ENCODE results near the gene XYLT2. TPM values are rescaled to one million over a fixed set of nuclear protein-coding genes. Genes with fewer than 3 reads are reported as not detected.
"Not testable (repeated sequence)": the region's sequence is repeated elsewhere in the genome, so short reads cannot be mapped to it uniquely, and the experiment has no call there.

XYLT2 gene
- total RNA-seq (16.2 TPM), polyA plus RNA-seq (19.5 TPM)
- long read RNA-seq, donor 1, partial matches to known transcripts: 0 of 2 reads
- long read RNA-seq, donor 1, other reads (novel, unspliced or antisense): 0 of 2 reads
- long read RNA-seq, donor 2: 0 reads
- long read RNA-seq, donor 3, transcript XYLT2-206 (1 exons, 2,174 nt): major isoform, 16 of 21 reads
- long read RNA-seq, donor 3, partial matches to known transcripts: 0 of 21 reads
- long read RNA-seq, donor 3, other reads (novel, unspliced or antisense): 0 of 21 reads
- long read RNA-seq, donor 4, transcript XYLT2-206 (1 exons, 2,174 nt): major isoform, 18 of 18 reads
- long read RNA-seq, donor 4, partial matches to known transcripts: 0 of 18 reads
- long read RNA-seq, donor 4, other reads (novel, unspliced or antisense): 0 of 18 reads
- long read RNA-seq, donor 5, transcript XYLT2-206 (1 exons, 2,174 nt): major isoform, 28 of 31 reads
- long read RNA-seq, donor 5, partial matches to known transcripts: 0 of 31 reads
- long read RNA-seq, donor 5, other reads (novel, unspliced or antisense): 0 of 31 reads
- long read RNA-seq, donor 6, transcript XYLT2-206 (1 exons, 2,174 nt): major isoform, 17 of 21 reads
- long read RNA-seq, donor 6, partial matches to known transcripts: 0 of 21 reads
- long read RNA-seq, donor 6, other reads (novel, unspliced or antisense): 0 of 21 reads
- long read RNA-seq, donor 7, transcript XYLT2-206 (1 exons, 2,174 nt): major isoform, 21 of 22 reads
- long read RNA-seq, donor 7, partial matches to known transcripts: 0 of 22 reads
- long read RNA-seq, donor 7, other reads (novel, unspliced or antisense): 0 of 22 reads
- long read RNA-seq, donor 8, transcript XYLT2-206 (1 exons, 2,174 nt): major isoform, 5 of 6 reads
- long read RNA-seq, donor 8, partial matches to known transcripts: 0 of 6 reads
- long read RNA-seq, donor 8, other reads (novel, unspliced or antisense): 0 of 6 reads
- long read RNA-seq, donor 9, transcript XYLT2-206 (1 exons, 2,174 nt): major isoform, 11 of 13 reads
- long read RNA-seq, donor 9, partial matches to known transcripts: 0 of 13 reads
- long read RNA-seq, donor 9, other reads (novel, unspliced or antisense): 0 of 13 reads
- long read RNA-seq, donor 10, transcript XYLT2-206 (1 exons, 2,174 nt): major isoform, 12 of 39 reads
- long read RNA-seq, donor 10, partial matches to known transcripts: 0 of 39 reads
- long read RNA-seq, donor 10, other reads (novel, unspliced or antisense): 27 of 39 reads

- H3K36me3 ChIP-seq (ENCODE audit: control insufficient read depth in 2 of 2, insufficient read depth in 2 of 2, low read length in 1 of 2): no peaks in the 10 kb centered on the region
- peak; percentile 50 to 96 (median 89) for DNase-seq (ENCODE audit: low read depth in 6 of 9, low spot score in 9 of 9)
- H3K27ac ChIP-seq (ENCODE audit: low read depth in 1 of 2, low read length in 1 of 2): peak within 1 kb of the TSS; percentile 5 to 88
- peaks cover 0 to 3% of the 10 kb centered on the region in 2 donors for H3K27me3 ChIP-seq (ENCODE audit: control insufficient read depth in 2 of 2, insufficient read depth in 1 of 2, low read length in 1 of 2)
- H3K4me1 ChIP-seq (ENCODE audit: control insufficient read depth in 2 of 2, insufficient read depth in 2 of 2, low read length in 2 of 2): peaks cover 8 to 25% of the 10 kb centered on the region in 2 donors
- WGBS: 5% methylated on average over 86 of the region's 87 CpGs
- H3K4me3 ChIP-seq (ENCODE audit: low read length in 2 of 2): peak within 1 kb of the TSS; percentile 78 to 93
- peaks cover 0 to 3% of the 10 kb centered on the region in 2 donors for H3K9me3 ChIP-seq (ENCODE audit: control insufficient read depth in 2 of 2, insufficient read depth in 1 of 2, low read length in 1 of 2)
These were observed at the start of gene XYLT2 for GRCh38 chr17:50345432-50346312. Gene XYLT2, plus strand, starts transcription at chr17:50346126. Its CDS starts 15 bp downstream, at chr17:50346141.

DNA sequence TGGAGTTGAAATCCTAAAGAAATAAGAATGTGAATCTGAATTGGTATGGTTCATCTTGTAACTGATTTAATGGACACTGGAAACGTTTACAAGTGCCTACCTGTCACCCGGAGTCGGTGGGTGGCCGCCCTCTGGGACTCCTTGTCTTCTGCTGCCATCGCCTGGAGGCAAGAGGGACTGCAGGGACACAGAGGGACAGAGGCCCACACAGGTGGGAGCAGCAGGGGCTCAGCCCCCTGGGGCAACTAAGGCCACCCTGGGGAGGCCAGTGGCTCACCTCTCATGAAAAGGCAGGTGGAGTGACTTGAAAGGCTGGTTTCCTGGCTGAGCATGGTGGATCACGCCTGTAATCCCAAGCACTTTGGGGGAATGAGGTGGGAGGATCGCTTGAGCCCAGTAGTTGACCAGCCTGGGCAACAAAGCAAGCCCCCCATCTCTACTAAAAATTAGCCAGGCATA lies 48.5 kb upstream of the XYLT2 start:
- DNase-seq (ENCODE audit: low read depth in 6 of 9, low spot score in 9 of 9): peak; percentile 19 to 79 (median 55)
- no peaks in the 10 kb centered on the region for H3K36me3 ChIP-seq (ENCODE audit: control insufficient read depth in 2 of 2, insufficient read depth in 2 of 2, low read length in 1 of 2)
- 25% methylated on average over 7 of the region's 7 CpGs for WGBS
- no peak overlapping the region for H3K27ac ChIP-seq (ENCODE audit: low read depth in 1 of 2, low read length in 1 of 2)
- H3K4me3 ChIP-seq (ENCODE audit: low read length in 2 of 2): no peak overlapping the region
- H3K27me3 ChIP-seq (ENCODE audit: control insufficient read depth in 2 of 2, insufficient read depth in 1 of 2, low read length in 1 of 2): no peaks in the 10 kb centered on the region
- no peaks in the 10 kb centered on the region for H3K9me3 ChIP-seq (ENCODE audit: control insufficient read depth in 2 of 2, insufficient read depth in 1 of 2, low read length in 1 of 2)
- H3K4me1 ChIP-seq (ENCODE audit: control insufficient read depth in 2 of 2, insufficient read depth in 2 of 2, low read length in 2 of 2): no peaks in the 10 kb centered on the region

DNA sequence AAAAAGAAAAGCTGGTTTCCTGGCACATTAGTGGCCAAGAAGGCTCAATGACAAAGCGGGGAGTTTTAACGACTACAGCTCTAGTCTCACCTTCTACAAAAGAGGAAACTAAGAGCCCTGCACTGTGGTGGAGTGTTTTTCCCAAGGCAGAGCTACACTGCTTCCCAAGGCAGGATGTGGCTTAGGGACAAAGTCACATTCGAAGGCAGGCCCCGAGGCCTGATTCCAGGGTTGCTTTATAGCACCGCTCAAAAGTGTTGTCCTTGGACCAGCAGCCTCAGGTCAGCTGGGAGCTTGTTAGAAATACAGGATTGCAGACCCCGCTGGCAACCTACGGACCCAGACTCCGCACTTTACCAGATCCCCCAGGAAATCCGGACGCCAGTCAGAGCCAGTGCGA lies 47.9 kb upstream of the XYLT2 start:
- H3K4me3 ChIP-seq (ENCODE audit: low read length in 2 of 2): no peak overlapping the region
- no peak overlapping the region for H3K27ac ChIP-seq (ENCODE audit: low read depth in 1 of 2, low read length in 1 of 2)
- no peaks in the 10 kb centered on the region for H3K4me1 ChIP-seq (ENCODE audit: control insufficient read depth in 2 of 2, insufficient read depth in 2 of 2, low read length in 2 of 2)
- no peaks in the 10 kb centered on the region for H3K27me3 ChIP-seq (ENCODE audit: control insufficient read depth in 2 of 2, insufficient read depth in 1 of 2, low read length in 1 of 2)
- H3K9me3 ChIP-seq (ENCODE audit: control insufficient read depth in 2 of 2, insufficient read depth in 1 of 2, low read length in 1 of 2): no peaks in the 10 kb centered on the region
- no peaks in the 10 kb centered on the region for H3K36me3 ChIP-seq (ENCODE audit: control insufficient read depth in 2 of 2, insufficient read depth in 2 of 2, low read length in 1 of 2)
- DNase-seq (ENCODE audit: low read depth in 6 of 9, low spot score in 9 of 9): no peak
- WGBS: 63% methylated on average over 11 of the region's 11 CpGs

GRCh38 chr17:50299776-50300175 lies 46.1 kb upstream of the XYLT2 start:
- no peak for DNase-seq (ENCODE audit: low read depth in 6 of 9, low spot score in 9 of 9)
- Histone ChIP-seq H3K27me3 (ENCODE audit: control insufficient read depth in 2 of 2, insufficient read depth in 1 of 2, low read length in 1 of 2) (no peaks in the 10 kb centered on the region), H3K4me3 (ENCODE audit: low read length in 2 of 2) (no peak overlapping the region), H3K27ac (ENCODE audit: low read depth in 1 of 2, low read length in 1 of 2) (no peak overlapping the region), H3K9me3 (ENCODE audit: control insufficient read depth in 2 of 2, insufficient read depth in 1 of 2, low read length in 1 of 2) (no peaks in the 10 kb centered on the region), H3K4me1 (ENCODE audit: control insufficient read depth in 2 of 2, insufficient read depth in 2 of 2, low read length in 2 of 2) (no peaks in the 10 kb centered on the region), H3K36me3 (ENCODE audit: control insufficient read depth in 2 of 2, insufficient read depth in 2 of 2, low read length in 1 of 2) (no peaks in the 10 kb centered on the region)
- 93% methylated on average over 3 of the region's 3 CpGs for WGBS

GRCh38 chr17:50300824-50301223 lies 45.1 kb upstream of the XYLT2 start:
- not testable (repeated sequence) for H3K4me3 ChIP-seq (ENCODE audit: low read length in 2 of 2); H3K4me1 ChIP-seq (ENCODE audit: control insufficient read depth in 2 of 2, insufficient read depth in 2 of 2, low read length in 2 of 2); H3K27me3 ChIP-seq (ENCODE audit: control insufficient read depth in 2 of 2, insufficient read depth in 1 of 2, low read length in 1 of 2); DNase-seq (ENCODE audit: low read depth in 6 of 9, low spot score in 9 of 9); H3K36me3 ChIP-seq (ENCODE audit: control insufficient read depth in 2 of 2, insufficient read depth in 2 of 2, low read length in 1 of 2); H3K9me3 ChIP-seq (ENCODE audit: control insufficient read depth in 2 of 2, insufficient read depth in 1 of 2, low read length in 1 of 2); H3K27ac ChIP-seq (ENCODE audit: low read depth in 1 of 2, low read length in 1 of 2)
- WGBS: 82% methylated on average over 1 of the region's 1 CpG

DNA sequence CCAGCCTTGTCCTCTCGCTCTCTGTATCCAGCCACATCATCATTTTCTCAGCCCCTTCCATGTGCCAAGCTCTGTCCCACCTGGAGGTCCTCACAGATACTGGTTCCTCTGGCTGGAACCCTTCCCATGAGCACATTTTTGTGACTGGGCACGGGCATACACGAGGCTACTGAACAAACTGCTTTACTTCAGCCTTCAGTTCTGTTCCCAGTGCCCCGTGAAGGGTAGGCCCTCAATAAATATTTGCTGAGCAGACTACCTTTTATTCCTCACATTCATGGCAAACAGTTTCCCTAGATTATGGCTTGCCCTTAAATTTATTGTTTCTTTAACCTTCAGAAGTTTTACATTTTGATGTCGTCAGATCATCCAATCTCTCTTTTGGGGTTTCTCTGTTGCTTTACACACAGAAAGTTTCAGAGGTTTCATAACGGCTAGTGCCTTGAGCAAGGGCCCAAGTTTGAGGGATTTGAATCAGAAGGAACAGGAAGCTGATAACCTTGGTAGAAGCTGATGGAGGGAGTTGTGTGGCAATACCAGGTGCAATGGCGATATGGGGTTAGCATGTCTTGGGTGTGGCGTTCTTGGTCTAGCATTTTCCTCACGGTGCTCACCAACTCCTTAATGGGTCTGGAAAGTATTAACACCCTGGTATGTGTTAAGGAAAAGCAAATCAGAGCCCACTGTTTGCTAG lies 43.9 kb upstream of the XYLT2 start:
- H3K9me3 ChIP-seq (ENCODE audit: control insufficient read depth in 2 of 2, insufficient read depth in 1 of 2, low read length in 1 of 2): no peaks in the 10 kb centered on the region
- 85% methylated on average over 9 of the region's 9 CpGs for WGBS
- DNase-seq (ENCODE audit: low read depth in 6 of 9, low spot score in 9 of 9): no peak
- no peaks in the 10 kb centered on the region for H3K36me3 ChIP-seq (ENCODE audit: control insufficient read depth in 2 of 2, insufficient read depth in 2 of 2, low read length in 1 of 2)
- no peak overlapping the region for H3K4me3 ChIP-seq (ENCODE audit: low read length in 2 of 2)
- H3K27ac ChIP-seq (ENCODE audit: low read depth in 1 of 2, low read length in 1 of 2): no peak overlapping the region
- H3K4me1 ChIP-seq (ENCODE audit: control insufficient read depth in 2 of 2, insufficient read depth in 2 of 2, low read length in 2 of 2): no peaks in the 10 kb centered on the region
- H3K27me3 ChIP-seq (ENCODE audit: control insufficient read depth in 2 of 2, insufficient read depth in 1 of 2, low read length in 1 of 2): no peaks in the 10 kb centered on the region

DNA sequence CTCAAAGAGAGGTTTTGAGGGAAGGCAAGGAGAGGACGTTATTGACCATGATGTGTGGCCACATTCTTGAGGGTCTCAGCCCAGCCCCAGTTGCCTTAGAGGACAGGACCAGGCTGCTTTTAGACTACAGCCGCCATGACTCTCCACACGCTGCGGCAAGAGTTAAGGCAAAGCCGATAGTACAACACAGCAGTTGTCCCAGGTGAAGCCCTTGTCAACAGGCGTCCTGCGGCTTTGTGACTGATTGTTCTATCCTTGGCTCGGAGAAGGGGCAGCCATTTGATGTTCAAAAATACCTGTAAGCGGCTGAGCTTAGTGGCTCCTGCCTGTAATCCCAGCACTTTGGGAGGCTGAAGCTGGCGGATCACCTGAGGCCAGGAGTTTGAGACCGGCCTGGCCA lies 42.9 kb upstream of the XYLT2 start:
- peaks cover 0 to 2% of the 10 kb centered on the region in 2 donors for H3K27me3 ChIP-seq (ENCODE audit: control insufficient read depth in 2 of 2, insufficient read depth in 1 of 2, low read length in 1 of 2)
- no peak for DNase-seq (ENCODE audit: low read depth in 6 of 9, low spot score in 9 of 9)
- 98% methylated on average over 11 of the region's 11 CpGs for WGBS
- no peaks in the 10 kb centered on the region for H3K36me3 ChIP-seq (ENCODE audit: control insufficient read depth in 2 of 2, insufficient read depth in 2 of 2, low read length in 1 of 2)
- H3K4me1 ChIP-seq (ENCODE audit: control insufficient read depth in 2 of 2, insufficient read depth in 2 of 2, low read length in 2 of 2): no peaks in the 10 kb centered on the region
- H3K4me3 ChIP-seq (ENCODE audit: low read length in 2 of 2): no peak overlapping the region
- H3K27ac ChIP-seq (ENCODE audit: low read depth in 1 of 2, low read length in 1 of 2): no peak overlapping the region
- no peaks in the 10 kb centered on the region for H3K9me3 ChIP-seq (ENCODE audit: control insufficient read depth in 2 of 2, insufficient read depth in 1 of 2, low read length in 1 of 2)

DNA sequence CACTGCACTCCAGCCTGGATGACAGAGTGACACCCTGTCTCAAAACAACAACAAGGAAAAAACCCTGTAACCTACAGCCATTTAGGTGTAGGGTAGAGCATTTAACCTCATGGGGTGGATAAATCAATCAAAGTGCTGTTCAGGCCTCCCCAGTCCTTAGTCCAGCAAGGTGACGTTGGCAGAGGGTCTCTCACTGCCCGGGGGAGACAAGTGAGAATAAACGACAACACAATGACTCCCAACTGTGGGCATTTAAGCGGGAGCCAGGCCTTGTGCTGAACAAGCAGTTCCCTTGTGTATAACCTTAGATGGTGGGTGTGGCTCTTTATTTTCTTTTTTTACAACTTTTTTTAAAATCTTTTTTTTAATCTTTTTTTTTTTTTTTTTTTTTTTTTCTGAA lies 42.3 kb upstream of the XYLT2 start:
- 95% methylated on average over 4 of the region's 4 CpGs for WGBS
- Histone ChIP-seq H3K36me3 (ENCODE audit: control insufficient read depth in 2 of 2, insufficient read depth in 2 of 2, low read length in 1 of 2) (no peaks in the 10 kb centered on the region), H3K4me1 (ENCODE audit: control insufficient read depth in 2 of 2, insufficient read depth in 2 of 2, low read length in 2 of 2) (no peaks in the 10 kb centered on the region), H3K27ac (ENCODE audit: low read depth in 1 of 2, low read length in 1 of 2) (no peak overlapping the region), H3K27me3 (ENCODE audit: control insufficient read depth in 2 of 2, insufficient read depth in 1 of 2, low read length in 1 of 2) (peaks cover 0 to 2% of the 10 kb centered on the region in 2 donors), H3K9me3 (ENCODE audit: control insufficient read depth in 2 of 2, insufficient read depth in 1 of 2, low read length in 1 of 2) (no peaks in the 10 kb centered on the region), H3K4me3 (ENCODE audit: low read length in 2 of 2) (no peak overlapping the region)
- DNase-seq (ENCODE audit: low read depth in 6 of 9, low spot score in 9 of 9): no peak
